ENCODE data around the gene DAGLA.

GRCh38 chr11:61737636-61738386 is 57.6 kb downstream of the DAGLA start:
- TF ChIP-seq REL (CRISPR knock-in tag; conservative IDR thresholded peaks at IDR 0.05): no peak
- TF ChIP-seq MNT (IDR thresholded peaks at IDR 0.05): no peak
- no peak for TF ChIP-seq CTCF (CRISPR knock-in tag; IDR thresholded peaks at IDR 0.05)
- TF ChIP-seq CHCHD3 (CRISPR knock-in tag; IDR thresholded peaks at IDR 0.05): no peak
- no peak for TF ChIP-seq TARDBP (CRISPR knock-in tag; IDR thresholded peaks at IDR 0.05)
- TF ChIP-seq NBN (conservative IDR thresholded peaks at IDR 0.05): no peak
- no peak for TF ChIP-seq PRDM10 (CRISPR knock-in tag; IDR thresholded peaks at IDR 0.05; ENCODE audit: low read depth)
- TF ChIP-seq ZNF264 (CRISPR knock-in tag; IDR thresholded peaks at IDR 0.05): no peak
- TF ChIP-seq TERF1 (CRISPR knock-in tag; IDR thresholded peaks at IDR 0.05): no peak
